ENCODE data around the gene RO60. TPM values are rescaled to one million over a fixed set of nuclear protein-coding genes. Genes with fewer than 3 reads are reported as not detected.
"Not testable (repeated sequence)": the region's sequence is repeated elsewhere in the genome, so short reads cannot be mapped to it uniquely, and the experiment has no call there.

Gene RO60
- total RNA-seq, result 10 to 100 TPM; 56.5 to 65.8 TPM

DNA sequence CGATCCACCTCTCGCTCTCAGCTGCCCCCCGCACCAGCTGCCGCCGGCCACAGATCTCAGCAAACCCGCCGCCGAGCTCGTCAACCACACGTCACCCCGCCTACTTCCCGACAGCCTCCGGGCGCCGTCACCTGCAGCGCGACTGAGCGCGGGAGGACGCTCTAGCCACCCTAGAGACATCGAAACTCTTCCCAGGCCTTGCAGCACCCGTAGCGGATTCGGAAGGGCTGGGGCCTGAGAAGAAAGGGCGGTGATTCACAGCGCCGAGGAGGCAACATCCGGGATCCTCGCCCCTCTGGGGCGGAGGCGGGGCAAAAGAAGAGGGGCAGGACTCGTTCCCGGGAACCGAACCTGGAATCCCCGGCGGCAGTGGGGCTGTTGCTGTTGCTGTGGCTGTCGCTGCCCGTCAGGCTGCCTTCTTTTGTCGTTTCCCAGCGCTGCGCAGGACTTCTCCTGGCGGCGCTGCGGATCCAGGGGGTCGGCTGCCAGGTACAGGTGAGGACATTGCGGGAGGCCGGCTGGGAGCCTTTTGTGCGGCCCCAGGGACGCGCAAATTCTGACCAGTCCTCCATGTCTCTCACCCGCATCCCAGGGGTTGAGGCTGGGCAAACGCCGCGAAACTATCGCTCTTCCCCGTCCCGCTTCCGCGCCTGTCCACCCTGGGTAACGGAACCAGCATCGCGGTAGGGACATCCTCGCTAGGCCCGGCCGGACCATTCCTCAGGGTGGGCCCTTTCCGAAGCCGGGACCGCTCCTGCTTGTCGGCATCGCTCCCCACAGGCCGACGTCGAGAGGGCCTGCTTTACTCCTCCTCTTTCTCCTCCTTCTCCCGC, at the start of gene RO60, which contains the start of gene UCHL5:
Gene RO60, plus strand, starts transcription at position 331 of the 833 bp plus-strand sequence. CDS start 9,443 bp downstream, outside the sequence.
Gene UCHL5, minus strand, starts transcription at position 79 of the 833 bp plus-strand sequence. CDS start 100 bp downstream, outside the sequence.
- ChIA-PET POLR2A (interaction anchor here (1.0 to 2.5 kb wide), 8 partner anchors 12 to 253 kb away, joined by 3 to 25 read pairs (median 10); partner anchors contain the start of genes CDC73, GLRX2 and RGS2), CTCF (interaction anchor here (0.8 to 2.9 kb wide), 13 partner anchors 10 to 585 kb away, joined by 3 to 25 read pairs (median 5); partner anchors contain the start of gene CDC73)
- Mint-ChIP-seq H3K27ac (peak within 1 kb of the TSS; percentile 98), H3K9me3 (no peaks in the 10 kb centered on the region), H3K36me3 (peaks cover 29% of the 10 kb centered on the region), H3K4me1 (ENCODE audit: low read depth) (peaks cover 57% of the 10 kb centered on the region), H3K27me3 (peaks cover 1% of the 10 kb centered on the region), H3K4me3 (peak within 1 kb of the TSS; percentile 92)
- DNase-seq, result peak; percentile 98
- intact Hi-C loops (cut with micrococcal nuclease), result loop anchor here (1.0 to 5.0 kb wide), 9 partner anchors 46 to 1229 kb away; partner anchors contain the start of genes CDC73, GLRX2, RGS1 and RGS2

DNA sequence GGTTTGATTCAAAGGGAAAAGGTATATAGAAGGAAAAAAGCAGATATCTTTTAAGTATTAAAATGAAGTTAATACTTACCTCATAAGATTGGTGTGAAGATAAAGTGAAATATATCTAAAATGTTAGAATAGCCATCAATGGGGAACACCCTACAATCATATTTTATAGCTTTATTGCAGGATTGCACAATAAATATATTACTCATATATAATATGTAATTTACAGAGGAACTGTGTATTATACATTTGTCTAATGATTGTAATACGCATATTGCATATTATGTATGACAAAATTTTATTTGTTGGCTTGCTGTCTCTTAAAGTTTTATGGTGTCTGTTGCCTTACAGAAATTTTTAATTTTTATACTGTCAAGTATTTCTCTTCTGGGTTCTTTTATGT, 48.0 kb upstream of the RO60 start:
- Mint-ChIP-seq H3K27me3 (no peaks in the 10 kb centered on the region), H3K4me3 (no peak overlapping the region), H3K4me1 (ENCODE audit: low read depth) (no peaks in the 10 kb centered on the region), H3K9me3 (peaks cover 1% of the 10 kb centered on the region), H3K36me3 (peaks cover 10% of the 10 kb centered on the region), H3K27ac (no peak overlapping the region)
- DNase-seq, result no peak
- CTCF ChIA-PET, result no interaction called here
- intact Hi-C loops (cut with micrococcal nuclease), result no loop called here
- POLR2A ChIA-PET, result no interaction called here

- no peaks in the 10 kb centered on the region for H3K27me3 Mint-ChIP-seq
- no peak for DNase-seq
- peaks cover 6% of the 10 kb centered on the region for H3K36me3 Mint-ChIP-seq
- ChIA-PET POLR2A (no interaction called here), CTCF (interaction anchor here (1.3 kb wide), 1 partner anchor 109 kb away, joined by 3 read pairs; the partner anchor contains the start of gene CDC73)
- intact Hi-C loops (cut with micrococcal nuclease), result no loop called here
- no peak overlapping the region for H3K27ac Mint-ChIP-seq
- H3K4me3 Mint-ChIP-seq, result no peak overlapping the region
- H3K9me3 Mint-ChIP-seq, result no peaks in the 10 kb centered on the region
- no peaks in the 10 kb centered on the region for H3K4me1 Mint-ChIP-seq (ENCODE audit: low read depth)
Measured at GRCh38 chr1:193013005-193013404, 46.4 kb upstream of the RO60 start.

DNA sequence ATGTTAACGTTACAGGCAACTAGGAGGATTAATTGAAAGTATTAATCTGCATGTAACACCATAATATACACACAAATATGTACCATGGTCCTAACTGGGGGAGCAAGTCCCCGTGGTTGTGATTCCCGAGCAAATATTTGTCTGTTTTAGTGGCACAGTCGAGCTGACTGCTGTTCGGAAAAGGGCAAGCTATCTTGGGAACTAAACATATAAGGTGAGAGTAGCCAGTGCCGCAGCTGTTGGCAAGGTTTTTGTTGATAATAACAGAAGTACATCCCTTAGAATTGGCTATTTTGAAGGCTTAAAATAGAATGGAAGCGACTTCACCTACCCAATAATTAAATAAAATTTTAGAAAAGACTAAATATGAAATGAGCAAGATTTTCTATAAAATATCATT, 45.7 kb upstream of the RO60 start:
- no peak overlapping the region for H3K27ac Mint-ChIP-seq
- no peaks in the 10 kb centered on the region for H3K27me3 Mint-ChIP-seq
- ChIA-PET CTCF (interaction anchor here (0.8 to 1.3 kb wide), 2 partner anchors 108 to 207 kb away, joined by 3 read pairs; partner anchors contain the start of gene CDC73), POLR2A (no interaction called here)
- H3K4me1 Mint-ChIP-seq (ENCODE audit: low read depth), result no peaks in the 10 kb centered on the region
- intact Hi-C loops (cut with micrococcal nuclease), result no loop called here
- H3K9me3 Mint-ChIP-seq, result no peaks in the 10 kb centered on the region
- H3K36me3 Mint-ChIP-seq, result peaks cover 6% of the 10 kb centered on the region
- no peak for DNase-seq
- H3K4me3 Mint-ChIP-seq, result no peak overlapping the region

DNA sequence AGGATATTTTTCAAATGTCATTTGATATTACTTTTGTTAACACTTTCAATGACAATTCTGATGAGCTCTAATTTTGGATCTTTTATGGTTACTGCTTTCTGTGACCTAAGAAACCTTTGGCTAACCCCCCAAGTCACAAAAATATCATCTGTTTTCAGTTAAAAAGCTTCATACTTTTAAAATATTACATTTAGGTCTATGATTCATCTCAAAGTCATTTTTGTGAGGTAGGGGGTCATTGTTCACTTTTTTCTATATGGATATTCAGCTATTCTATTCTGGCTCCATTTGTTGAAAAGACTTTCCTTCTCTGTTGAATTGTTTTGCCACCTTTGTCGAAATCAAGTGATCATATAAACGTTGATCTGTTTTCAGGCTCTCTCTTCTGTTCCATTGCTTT, 45.0 kb upstream of the RO60 start:
- Mint-ChIP-seq H3K27me3 (no peaks in the 10 kb centered on the region), H3K4me1 (ENCODE audit: low read depth) (no peaks in the 10 kb centered on the region), H3K4me3 (no peak overlapping the region), H3K36me3 (peaks cover 6% of the 10 kb centered on the region), H3K27ac (no peak overlapping the region), H3K9me3 (no peaks in the 10 kb centered on the region)
- DNase-seq, result no peak
- intact Hi-C loops (cut with micrococcal nuclease), result no loop called here
- CTCF ChIA-PET, result interaction anchor here (0.8 to 1.3 kb wide), 2 partner anchors 107 to 208 kb away, joined by 3 read pairs; partner anchors contain the start of gene CDC73
- POLR2A ChIA-PET, result no interaction called here

DNA sequence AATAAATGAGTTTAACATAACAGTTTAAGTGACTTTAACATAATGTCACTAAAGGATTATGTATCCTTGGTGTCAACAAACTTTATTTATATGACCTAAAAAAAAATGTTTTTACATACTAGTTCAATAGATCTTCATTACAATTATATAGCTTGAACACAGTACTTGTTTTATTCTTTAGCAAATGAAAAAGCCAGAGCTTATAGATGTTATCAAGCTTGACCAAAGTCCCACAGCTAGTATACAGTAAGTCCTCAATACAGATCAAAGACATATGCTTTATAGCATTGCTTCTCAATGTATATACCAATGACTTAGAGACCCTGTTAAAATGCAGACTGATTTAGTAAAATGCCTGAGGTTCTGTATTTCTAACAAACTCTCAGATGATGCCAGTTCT, 42.6 kb upstream of the RO60 start:
- ChIA-PET CTCF (interaction anchor here (0.7 to 5.4 kb wide), 4 partner anchors 9 to 209 kb away, joined by 3 to 105 read pairs (median 3); partner anchors contain the start of genes RGS2 and UCHL5), POLR2A (no interaction called here)
- no peaks in the 10 kb centered on the region for H3K27me3 Mint-ChIP-seq
- H3K4me1 Mint-ChIP-seq (ENCODE audit: low read depth), result no peaks in the 10 kb centered on the region
- H3K4me3 Mint-ChIP-seq, result no peak overlapping the region
- intact Hi-C loops (cut with micrococcal nuclease), result no loop called here
- no peak overlapping the region for H3K27ac Mint-ChIP-seq
- DNase-seq, result no peak
- peaks cover 6% of the 10 kb centered on the region for H3K36me3 Mint-ChIP-seq
- no peaks in the 10 kb centered on the region for H3K9me3 Mint-ChIP-seq

DNA sequence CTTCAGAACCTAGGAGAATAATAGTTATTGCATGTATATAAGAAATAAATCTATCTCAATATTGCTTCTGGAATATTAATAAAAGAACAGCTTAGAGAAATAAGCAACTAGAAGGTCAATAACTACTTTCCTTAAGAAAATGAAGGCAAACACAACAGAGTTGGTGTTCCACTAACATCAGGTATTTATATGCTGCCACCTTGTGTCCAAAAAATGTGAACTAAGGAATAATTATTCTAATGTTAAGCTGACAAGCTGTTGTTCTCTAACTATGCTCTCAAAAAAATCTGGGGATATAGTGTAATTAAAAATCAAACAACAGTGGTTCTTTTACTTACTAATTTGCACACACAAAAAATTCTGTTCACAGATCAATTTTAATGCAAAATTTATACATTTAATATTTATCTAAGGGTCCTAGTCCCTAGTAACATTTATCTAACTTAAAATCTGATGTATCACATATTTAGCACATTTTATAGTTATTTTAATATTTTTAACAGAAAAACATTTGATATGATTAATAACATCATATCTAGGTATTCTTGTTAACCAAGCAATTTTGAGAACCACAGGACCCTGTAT, 39.9 kb upstream of the RO60 start:
- intact Hi-C loops (cut with micrococcal nuclease), result loop anchor here (1.0 kb wide), 2 partner anchors 214 to 545 kb away; no protein-coding TSS in a partner anchor
- Mint-ChIP-seq H3K36me3 (peaks cover 9% of the 10 kb centered on the region), H3K4me1 (ENCODE audit: low read depth) (no peaks in the 10 kb centered on the region), H3K27me3 (no peaks in the 10 kb centered on the region), H3K9me3 (no peaks in the 10 kb centered on the region), H3K27ac (no peak overlapping the region), H3K4me3 (no peak overlapping the region)
- ChIA-PET POLR2A (no interaction called here), CTCF (interaction anchor here (0.7 to 5.4 kb wide), 20 partner anchors 10 to 547 kb away, joined by 3 to 105 read pairs (median 3); partner anchors contain the start of genes RGS2, RO60 and UCHL5)
- no peak for DNase-seq

GRCh38 chr1:193025218-193025617, 34.2 kb upstream of the RO60 start:
- ChIA-PET POLR2A (no interaction called here), CTCF (no interaction called here)
- Mint-ChIP-seq H3K27ac (no peak overlapping the region), H3K27me3 (no peaks in the 10 kb centered on the region), H3K36me3 (peaks cover 13% of the 10 kb centered on the region), H3K4me3 (no peak overlapping the region), H3K4me1 (ENCODE audit: low read depth) (peaks cover 7% of the 10 kb centered on the region), H3K9me3 (no peaks in the 10 kb centered on the region)
- intact Hi-C loops (cut with micrococcal nuclease), result no loop called here
- DNase-seq, result no peak

DNA sequence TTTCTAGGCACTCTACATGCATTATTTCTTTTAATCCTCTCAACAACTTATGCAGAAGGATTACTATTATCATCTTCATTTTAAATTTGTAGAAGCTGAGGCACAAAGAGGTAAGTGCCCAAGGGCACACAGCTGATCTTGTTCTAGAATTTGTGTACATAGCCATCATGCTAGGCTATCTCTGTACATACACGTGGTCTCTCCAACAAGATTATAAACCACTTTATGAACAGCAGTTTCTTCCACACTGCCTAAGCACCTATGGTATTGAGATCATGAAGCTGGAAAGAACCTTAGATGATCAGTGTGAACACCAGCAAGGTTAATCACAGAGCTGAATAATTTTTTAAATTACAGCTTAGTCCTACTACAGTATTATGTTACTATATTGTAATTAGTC, 29.1 kb upstream of the RO60 start:
- intact Hi-C loops (cut with micrococcal nuclease), result no loop called here

GRCh38 chr1:193031431-193031830, 28.0 kb upstream of the RO60 start:
- ChIA-PET POLR2A (no interaction called here), CTCF (no interaction called here)
- no peak for DNase-seq
- no peaks in the 10 kb centered on the region for H3K9me3 Mint-ChIP-seq
- H3K27ac Mint-ChIP-seq, result no peak overlapping the region
- no peaks in the 10 kb centered on the region for H3K27me3 Mint-ChIP-seq
- intact Hi-C loops (cut with micrococcal nuclease), result no loop called here
- peaks cover 10% of the 10 kb centered on the region for H3K36me3 Mint-ChIP-seq
- H3K4me1 Mint-ChIP-seq (ENCODE audit: low read depth), result peaks cover 13% of the 10 kb centered on the region
- no peak overlapping the region for H3K4me3 Mint-ChIP-seq

More for the DNA sequence above, 29.1 kb upstream of the RO60 start:
- Mint-ChIP-seq H3K4me3 (no peak overlapping the region), H3K27me3 (no peaks in the 10 kb centered on the region), H3K4me1 (ENCODE audit: low read depth) (peaks cover 13% of the 10 kb centered on the region), H3K9me3 (no peaks in the 10 kb centered on the region), H3K36me3 (peaks cover 17% of the 10 kb centered on the region), H3K27ac (no peak overlapping the region)
- ChIA-PET POLR2A (no interaction called here), CTCF (interaction anchor here (0.6 to 1.7 kb wide), 7 partner anchors 29 to 556 kb away, joined by 3 to 8 read pairs (median 3); partner anchors contain the start of gene UCHL5)
- DNase-seq, result no peak

GRCh38 chr1:193032643-193033427, 26.6 kb upstream of the RO60 start:
- H3K36me3 Mint-ChIP-seq; POLR2A ChIA-PET; intact Hi-C loops (cut with micrococcal nuclease); H3K4me3 Mint-ChIP-seq; H3K27ac Mint-ChIP-seq; H3K9me3 Mint-ChIP-seq; DNase-seq; H3K27me3 Mint-ChIP-seq: not testable (repeated sequence)
- H3K4me1 Mint-ChIP-seq (ENCODE audit: low read depth), result peaks cover 23% of the 10 kb centered on the region
- CTCF ChIA-PET, result interaction anchor here (0.6 to 0.9 kb wide), 2 partner anchors 192 to 560 kb away, joined by 3 read pairs; no protein-coding TSS in a partner anchor

All from activated CD4-positive, alpha-beta memory T cell treated with anti-CD3 and anti-CD28 coated beads for 36 hours (primary cell).